Gastrocnemius medialis (tissue), 4 donors: ENCODE data around the gene RNF19B. TPM values are rescaled to one million over a fixed set of nuclear protein-coding genes. Genes with fewer than 3 reads are reported as not detected.

ENCODE experiments used
- ATAC-seq, 2 donors: fragments of 150-250 bp; one replicate each; pipeline ENCODE4 v1.9.1; 2016
- DNase-seq, 2 donors: peaks; one replicate each; pipeline ENCODE4 v3.0.0-alpha.2; 2019
- H3K27ac ChIP-seq, 4 donors: fragments of 200-600 bp; sonication (generic); 1 replicate in 1 of 4; 2 replicates in 3 of 4; pipeline ENCODE4 v1.5.1; 2016 to 2018; ENCODE audit warnings: mild to moderate bottlenecking in 2 of 4, moderate library complexity in 1 of 4
- H3K27me3 ChIP-seq, 3 donors: fragments of 200-600 bp; sonication (generic) in 2 of 3; 1 replicate in 1 of 3; 2 replicates in 2 of 3; pipeline versions ENCODE4 v1.5.1 to v1.6.0; 2016 to 2019; ENCODE audit warnings: mild to moderate bottlenecking in 1 of 3, moderate library complexity in 1 of 3
- H3K36me3 ChIP-seq, 2 donors: fragments of 200-600 bp; sonication (generic) in 1 of 2; one replicate each; pipeline ENCODE4 v1.5.1; 2017 to 2018
- H3K4me1 ChIP-seq, 2 donors: fragments of 200-600 bp; sonication (generic) in 1 of 2; one replicate each; pipeline ENCODE4 v1.5.1; 2016 to 2017; ENCODE audit warnings: mild to moderate bottlenecking in 2 of 2
- H3K4me3 ChIP-seq, 4 donors: fragments of 200-600 bp; sonication (generic) in 3 of 4; 1 replicate in 1 of 4; 2 replicates in 3 of 4; pipeline ENCODE4 v1.5.1; 2016 to 2019; ENCODE audit warnings: mild to moderate bottlenecking in 2 of 4
- H3K9me3 ChIP-seq, 3 donors: fragments of 200-600 bp; sonication (generic) in 2 of 3; 1 replicate in 1 of 3; 2 replicates in 2 of 3; pipeline ENCODE4 v1.5.1; 2016 to 2019
- POLR2A ChIP-seq, 2 donors: fragments of 450-650 bp; IDR thresholded peaks; one replicate each; pipeline ENCODE4 v1.6.1; 2017; ENCODE audit warnings: antibody characterized with exemption in 2 of 2, mild to moderate bottlenecking in 2 of 2, moderate library complexity in 2 of 2
- in situ Hi-C, 4 donors: fragments of 200-750 bp; cut with MboI; loops; one replicate each; pipeline versions ENCODE4 v1.15.0 to v1.8.0; 2017; ENCODE audit warnings: low sequenced_read_pairs in 4 of 4
- intact Hi-C: fragments of 100-400 bp; cut with DNase I; formaldehyde crosslinking; loops from one replicate; pipeline ENCODE4 v1.15.1; 2023; ENCODE audit warnings: low total_unique reads
- total RNA-seq, 4 donors: library from RNA; depleted of rRNA; stranded (reverse); fragments of >200 nt; gene quantifications; one replicate each; pipeline versions ENCODE4 v1.1.0 to v1.2.3, GENCODE V29; 2016
- TF ChIP-seq, protein P1 (sequence below), 5 experiments: fragments of 450-650 bp in 3 of 5; fragments of 200-600 bp in 2 of 5; sonication (generic) in 2 of 5; IDR thresholded peaks in 4 of 5; conservative IDR thresholded peaks in 1 of 5; 1 replicate in 4 of 5; 2 replicates in 1 of 5; pipeline ENCODE4 v1.5.1; 2016 to 2019; ENCODE audit warnings: antibody characterized with exemption in 5 of 5, mild to moderate bottlenecking in 3 of 5, moderate library complexity in 3 of 5

RNF19B gene
- total RNA-seq, 4 donors from 2014 or later, result 22.7 to 34.4 (median 28.6) TPM

- ATAC-seq, result no peak
- intact Hi-C loops, result no loop called here
- in situ Hi-C loops, result loop anchor here in 1 of 4 donors (10.0 kb wide), 1 partner anchor 148 kb away; no protein-coding TSS in a partner anchor
- peaks cover 0 to 21% (median 6%) of the 10 kb centered on the region in 3 donors for H3K27me3 ChIP-seq
- no peak for DNase-seq
- no peak overlapping the region for H3K27ac ChIP-seq
- no peaks in the 10 kb centered on the region for H3K9me3 ChIP-seq
- H3K4me1 ChIP-seq, result no peaks in the 10 kb centered on the region
- H3K4me3 ChIP-seq, result no peak overlapping the region
- no peak for TF ChIP-seq POLR2A (IDR thresholded peaks at IDR 0.05)
- TF ChIP-seq, protein P1, sequence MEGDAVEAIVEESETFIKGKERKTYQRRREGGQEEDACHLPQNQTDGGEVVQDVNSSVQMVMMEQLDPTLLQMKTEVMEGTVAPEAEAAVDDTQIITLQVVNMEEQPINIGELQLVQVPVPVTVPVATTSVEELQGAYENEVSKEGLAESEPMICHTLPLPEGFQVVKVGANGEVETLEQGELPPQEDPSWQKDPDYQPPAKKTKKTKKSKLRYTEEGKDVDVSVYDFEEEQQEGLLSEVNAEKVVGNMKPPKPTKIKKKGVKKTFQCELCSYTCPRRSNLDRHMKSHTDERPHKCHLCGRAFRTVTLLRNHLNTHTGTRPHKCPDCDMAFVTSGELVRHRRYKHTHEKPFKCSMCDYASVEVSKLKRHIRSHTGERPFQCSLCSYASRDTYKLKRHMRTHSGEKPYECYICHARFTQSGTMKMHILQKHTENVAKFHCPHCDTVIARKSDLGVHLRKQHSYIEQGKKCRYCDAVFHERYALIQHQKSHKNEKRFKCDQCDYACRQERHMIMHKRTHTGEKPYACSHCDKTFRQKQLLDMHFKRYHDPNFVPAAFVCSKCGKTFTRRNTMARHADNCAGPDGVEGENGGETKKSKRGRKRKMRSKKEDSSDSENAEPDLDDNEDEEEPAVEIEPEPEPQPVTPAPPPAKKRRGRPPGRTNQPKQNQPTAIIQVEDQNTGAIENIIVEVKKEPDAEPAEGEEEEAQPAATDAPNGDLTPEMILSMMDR (IDR thresholded peaks at IDR 0.05 in 4 of 5, conservative IDR thresholded peaks at IDR 0.05 in 1 of 5), result no peak
- H3K36me3 ChIP-seq, result no peaks in the 10 kb centered on the region
Observed at GRCh38 chr1:32926562-32926961, 38.0 kb downstream of the RNF19B start.

DNA sequence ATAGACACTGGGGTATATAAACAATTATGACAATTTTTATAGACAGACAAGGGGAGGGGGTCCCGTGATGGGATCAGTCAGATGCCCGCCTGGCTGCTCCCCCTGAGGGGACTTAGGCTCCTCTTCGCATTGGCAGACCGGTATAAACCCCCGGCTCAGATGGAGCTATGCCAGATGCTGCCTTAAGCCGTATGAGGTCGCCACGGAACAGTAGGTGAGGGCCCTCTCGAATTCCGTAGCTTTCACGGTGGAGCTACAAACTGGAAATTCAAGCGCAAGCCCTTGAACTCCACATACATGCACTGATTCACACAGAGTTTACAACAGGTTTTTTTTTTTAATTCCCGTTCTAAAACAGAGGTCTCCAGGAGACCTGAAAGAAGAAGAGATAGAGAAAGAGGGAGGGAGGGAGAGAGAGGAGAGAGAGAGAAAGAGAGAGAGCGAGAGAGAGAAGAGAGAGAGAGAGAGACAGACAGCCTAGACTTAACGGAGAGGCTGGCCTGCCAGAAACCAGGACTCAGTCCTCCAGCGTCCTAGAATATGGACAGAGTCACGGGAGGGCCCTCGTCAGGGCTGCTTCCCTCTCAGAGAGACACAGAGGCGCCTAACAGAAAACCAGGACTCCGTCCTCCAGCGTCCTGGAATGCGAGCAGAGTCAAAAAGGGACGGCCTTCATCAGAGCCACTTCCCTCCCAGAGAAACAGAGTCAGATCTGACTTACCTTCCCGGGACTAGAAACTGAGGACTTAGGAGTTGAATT, 39.0 kb downstream of the RNF19B start:
- in situ Hi-C loops, result loop anchor here in 1 of 4 donors (10.0 kb wide), 1 partner anchor 149 kb away; no protein-coding TSS in a partner anchor

DNA sequence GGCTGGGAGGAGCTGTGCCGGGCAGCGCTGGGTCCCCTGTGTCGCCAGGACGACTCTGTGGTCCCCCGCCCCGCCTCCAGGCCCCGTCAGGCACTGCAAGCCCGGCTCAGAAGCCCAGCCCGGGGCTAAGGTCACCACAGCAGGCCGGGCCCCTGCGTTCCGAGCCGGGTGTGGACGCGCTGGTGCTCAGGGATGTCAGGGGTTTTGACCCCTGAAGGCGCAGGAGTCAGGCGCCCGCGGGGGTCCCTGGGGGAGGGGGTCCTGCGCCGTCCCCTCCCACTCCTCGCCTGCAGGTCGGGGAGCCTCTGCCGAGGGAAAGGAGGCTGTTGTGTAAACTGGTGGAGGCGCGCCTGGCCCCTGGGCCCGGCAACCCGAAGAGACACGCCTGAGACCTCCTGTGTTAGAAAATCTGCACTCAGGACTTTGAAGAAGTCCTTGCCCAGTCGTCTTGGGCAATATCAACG, 39.7 kb downstream of the RNF19B start:
- in situ Hi-C loops, result loop anchor here in 1 of 4 donors (10.0 kb wide), 1 partner anchor 150 kb away; no protein-coding TSS in a partner anchor
- TF ChIP-seq, protein P1 (IDR thresholded peaks at IDR 0.05 in 4 of 5, conservative IDR thresholded peaks at IDR 0.05 in 1 of 5), result no peak
- TF ChIP-seq POLR2A (IDR thresholded peaks at IDR 0.05), result no peak
- DNase-seq (no peak), ATAC-seq (no peak)
- no peaks in the 10 kb centered on the region for H3K9me3 ChIP-seq
- H3K4me1 ChIP-seq, result peaks cover 0 to 4% of the 10 kb centered on the region in 2 donors
- intact Hi-C loops, result no loop called here
- no peak overlapping the region for H3K27ac ChIP-seq
- H3K36me3 ChIP-seq, result no peaks in the 10 kb centered on the region
- peaks cover 0 to 21% (median 6%) of the 10 kb centered on the region in 3 donors for H3K27me3 ChIP-seq
- H3K4me3 ChIP-seq, result no peak overlapping the region

More for the DNA sequence above, 39.0 kb downstream of the RNF19B start:
- DNase-seq (no peak), ATAC-seq (no peak)
- H3K27me3 ChIP-seq, result peaks cover 0 to 21% (median 6%) of the 10 kb centered on the region in 3 donors
- H3K27ac ChIP-seq, result no peak overlapping the region
- intact Hi-C loops, result no loop called here
- H3K9me3 ChIP-seq, result no peaks in the 10 kb centered on the region
- no peaks in the 10 kb centered on the region for H3K36me3 ChIP-seq
- H3K4me3 ChIP-seq, result no peak overlapping the region
- peaks cover 0 to 4% of the 10 kb centered on the region in 2 donors for H3K4me1 ChIP-seq
- no peak for TF ChIP-seq POLR2A (IDR thresholded peaks at IDR 0.05)
- TF ChIP-seq, protein P1 (IDR thresholded peaks at IDR 0.05 in 4 of 5, conservative IDR thresholded peaks at IDR 0.05 in 1 of 5), result no peak

DNA sequence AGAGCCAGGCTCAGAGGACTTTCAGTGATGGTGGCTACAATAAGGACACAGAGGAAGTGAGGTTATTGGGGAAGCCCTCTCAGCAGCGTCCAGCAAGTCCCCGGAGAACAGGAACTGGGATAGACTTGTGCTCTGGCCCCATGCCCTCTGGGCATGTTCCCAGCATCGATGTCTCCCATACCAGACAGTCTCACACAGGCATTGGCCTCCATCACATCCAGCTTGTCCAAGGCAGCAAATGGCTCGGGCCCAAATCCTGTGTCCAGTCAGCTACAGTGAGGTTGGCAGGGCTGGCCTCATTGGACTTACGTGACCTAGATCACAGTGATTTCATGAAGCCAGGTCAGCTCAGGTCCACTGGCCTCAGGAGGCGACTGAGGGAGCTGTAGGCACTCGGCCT, 43.8 kb downstream of the RNF19B start:
- DNase-seq (peak; percentile 52 to 67), ATAC-seq (peak; percentile 77 to 92)
- Histone ChIP-seq H3K27ac (peak overlapping the region in 1 of 4 donors; percentile 4), H3K4me3 (no peak overlapping the region), H3K4me1 (peaks cover 0 to 4% of the 10 kb centered on the region in 2 donors), H3K36me3 (no peaks in the 10 kb centered on the region), H3K9me3 (no peaks in the 10 kb centered on the region), H3K27me3 (peaks cover 0 to 16% (median 6%) of the 10 kb centered on the region in 3 donors)
- in situ Hi-C loops, result loop anchor here in 1 of 4 donors (10.0 kb wide), 1 partner anchor 154 kb away; no protein-coding TSS in a partner anchor
- intact Hi-C loops, result no loop called here
- TF ChIP-seq, protein P1 (IDR thresholded peaks at IDR 0.05 in 4 of 5, conservative IDR thresholded peaks at IDR 0.05 in 1 of 5), result no peak
- TF ChIP-seq POLR2A (IDR thresholded peaks at IDR 0.05), result no peak
